ENCODE results near the gene LTBP1.

LTBP1 gene

GRCh38 chr2:33011373-33011772, 64.6 kb downstream of the LTBP1 start:
- DNase-seq (ENCODE audit: low read depth), result no peak

DNA sequence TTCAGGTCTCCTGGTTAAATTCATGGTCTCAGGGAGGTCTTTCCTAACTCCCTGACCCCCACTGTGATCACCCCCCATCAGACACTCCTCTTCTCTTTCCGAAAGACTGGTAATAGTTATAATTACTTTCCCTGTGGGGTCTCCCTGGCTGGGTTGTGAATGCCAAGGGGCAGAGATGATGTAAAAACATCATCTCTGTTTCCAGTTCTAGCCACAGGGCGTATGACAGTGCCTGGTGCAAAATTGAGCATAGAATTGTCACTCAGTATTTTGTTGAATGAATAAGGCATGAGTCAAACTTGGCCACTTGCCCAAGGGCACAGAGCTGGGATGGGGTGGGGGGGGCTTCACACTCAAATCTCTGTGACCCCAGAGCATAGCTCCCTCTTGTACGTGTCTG, 65.2 kb downstream of the LTBP1 start:
- DNase-seq (ENCODE audit: low read depth), result no peak

GRCh38 chr2:33013684-33014110, 66.9 kb downstream of the LTBP1 start:
- DNase-seq (ENCODE audit: low read depth), result no peak

DNA sequence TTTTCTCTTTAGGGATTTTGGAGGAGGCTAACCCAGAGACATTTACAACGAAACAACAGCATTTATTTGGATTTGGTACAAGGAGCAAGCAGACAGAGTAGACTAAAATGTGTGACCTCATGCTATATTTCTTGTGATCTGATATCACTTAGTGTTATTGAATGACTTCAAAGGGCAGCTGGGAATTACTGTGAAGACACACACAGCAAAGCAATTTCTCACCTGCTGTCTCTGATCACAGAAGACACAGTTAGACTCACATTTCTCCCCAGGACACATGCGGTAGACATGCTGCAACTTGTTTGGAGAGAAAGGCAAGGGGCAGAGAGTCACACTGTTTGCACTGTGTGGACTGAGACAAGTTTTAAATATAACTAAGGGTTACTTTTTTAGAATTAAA, 67.5 kb downstream of the LTBP1 start:
- no peak for DNase-seq (ENCODE audit: low read depth)

DNA sequence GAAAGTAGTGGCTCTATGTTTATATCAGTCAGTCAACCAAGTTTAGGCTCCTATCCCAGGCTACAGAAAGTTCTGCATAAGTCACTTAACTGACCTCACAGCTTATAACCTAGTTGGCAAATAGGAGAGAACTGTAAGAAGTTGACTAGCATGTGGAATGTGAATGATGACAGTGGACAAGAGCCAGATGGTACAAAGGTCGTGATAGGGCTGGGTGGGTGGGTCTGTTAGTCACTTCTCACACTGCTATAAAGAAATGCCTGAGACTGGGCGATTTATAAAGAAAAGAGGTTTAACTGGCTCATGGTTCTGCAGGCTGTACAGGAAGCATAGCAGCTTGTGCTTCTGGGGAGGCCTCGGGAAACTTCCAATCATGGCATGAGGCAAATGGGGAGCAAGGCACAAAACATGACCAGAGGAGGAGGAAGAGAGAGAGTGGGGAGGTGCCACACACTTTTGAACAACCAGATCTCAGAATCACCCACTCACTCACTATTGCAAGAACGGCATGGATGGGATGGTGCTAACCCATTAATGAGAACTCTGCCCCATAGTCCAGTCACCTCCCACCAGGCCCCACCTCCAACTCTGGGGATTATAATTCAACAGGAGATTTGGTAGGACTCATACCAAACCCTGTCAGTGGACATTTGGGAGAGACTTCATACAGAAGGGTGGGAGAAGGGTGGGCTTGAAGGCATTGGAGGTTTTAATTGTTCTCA, 68.8 kb downstream of the LTBP1 start:
- DNase-seq (ENCODE audit: low read depth), result no peak

- no peak for DNase-seq (ENCODE audit: low read depth)
Measured at GRCh38 chr2:33018271-33018670, 71.5 kb downstream of the LTBP1 start.

GRCh38 chr2:33019796-33020195, 73.0 kb downstream of the LTBP1 start:
- DNase-seq (ENCODE audit: low read depth), result no peak

GRCh38 chr2:33020883-33021282, 74.1 kb downstream of the LTBP1 start:
- no peak for DNase-seq (ENCODE audit: low read depth)

GRCh38 chr2:33021542-33022227, 74.9 kb downstream of the LTBP1 start:
- DNase-seq (ENCODE audit: low read depth), result no peak

- DNase-seq (ENCODE audit: low read depth), result no peak
Measured at GRCh38 chr2:33022395-33022985, 75.7 kb downstream of the LTBP1 start.

DNA sequence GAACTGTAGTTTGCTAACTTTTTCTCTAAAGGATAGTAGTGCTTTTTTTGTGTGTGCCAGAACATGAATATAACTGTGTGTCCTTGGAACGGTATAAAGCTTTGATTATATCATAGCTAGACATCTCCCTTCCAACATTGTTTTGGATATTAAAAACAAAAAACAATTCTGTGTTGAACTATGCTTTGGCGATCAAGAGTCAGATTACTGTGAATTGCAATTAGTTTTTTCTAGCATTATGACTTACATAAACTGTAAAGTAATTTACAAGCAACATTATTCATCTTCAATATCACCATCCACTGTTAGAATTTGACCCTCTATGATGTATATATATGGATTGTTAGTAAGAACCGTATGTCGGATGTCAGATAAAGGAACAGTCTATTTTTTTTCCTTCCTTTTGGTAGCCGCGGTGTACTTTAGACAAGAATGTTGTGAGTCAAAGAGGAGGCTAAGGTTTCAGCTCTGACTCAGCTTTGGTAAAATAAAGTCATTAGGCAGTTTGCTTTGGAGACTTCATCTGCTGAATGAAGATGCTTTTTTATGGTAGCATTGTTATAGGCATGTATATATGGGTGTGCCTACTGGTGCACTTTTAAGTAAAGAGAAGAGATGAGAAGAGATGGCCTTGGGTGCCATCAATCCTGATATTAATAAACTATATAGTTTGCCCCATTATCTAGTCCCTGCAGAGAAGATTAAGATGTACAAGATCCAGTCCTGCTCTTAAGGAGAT, 76.4 kb downstream of the LTBP1 start:
- no peak for DNase-seq (ENCODE audit: low read depth)

GRCh38 chr2:33023728-33024500, 77.2 kb downstream of the LTBP1 start:
- no peak for DNase-seq (ENCODE audit: low read depth)

DNA sequence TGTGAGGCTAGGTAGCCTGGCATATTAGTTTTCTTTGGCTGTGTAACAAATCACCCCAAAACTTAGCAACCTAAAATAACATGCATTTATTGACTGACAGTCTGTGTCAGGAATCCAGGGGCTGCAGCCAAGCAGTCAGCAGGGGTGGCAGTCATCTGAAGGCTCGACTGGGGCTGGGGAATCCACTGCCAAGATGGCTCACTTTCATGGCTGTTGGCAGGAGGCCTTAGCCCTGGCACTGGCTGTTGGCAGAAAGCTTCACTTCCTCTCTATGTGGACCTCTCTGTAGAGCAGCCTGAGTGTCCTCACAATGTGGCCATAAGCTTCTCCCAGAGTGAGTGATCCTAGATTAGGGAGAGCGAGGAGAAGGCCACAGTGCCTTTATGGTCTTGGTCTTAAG, 78.0 kb downstream of the LTBP1 start:
- no peak for DNase-seq (ENCODE audit: low read depth)

GRCh38 chr2:33029459-33029858, 82.7 kb downstream of the LTBP1 start:
- DNase-seq (ENCODE audit: low read depth), result no peak

DNA sequence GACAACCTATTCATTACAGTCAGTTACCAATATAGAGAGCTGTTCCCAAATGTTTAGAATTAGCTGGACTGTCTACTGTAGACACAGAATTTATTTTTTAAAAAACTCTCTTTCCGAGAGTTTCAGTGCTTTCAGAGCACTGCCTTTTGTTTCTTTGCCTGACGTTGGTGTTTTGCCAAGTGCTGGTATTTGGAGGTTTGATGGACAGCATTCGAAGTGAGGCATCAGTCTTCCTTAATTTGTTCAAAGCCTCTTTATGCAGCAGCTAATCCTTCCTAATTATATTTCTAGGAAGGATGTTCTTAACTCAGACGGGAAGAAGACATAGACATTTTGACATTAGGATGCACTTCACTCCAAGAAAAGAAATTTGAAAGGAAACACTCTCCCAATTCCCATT, 83.2 kb downstream of the LTBP1 start:
- no peak for DNase-seq (ENCODE audit: low read depth)

DNA sequence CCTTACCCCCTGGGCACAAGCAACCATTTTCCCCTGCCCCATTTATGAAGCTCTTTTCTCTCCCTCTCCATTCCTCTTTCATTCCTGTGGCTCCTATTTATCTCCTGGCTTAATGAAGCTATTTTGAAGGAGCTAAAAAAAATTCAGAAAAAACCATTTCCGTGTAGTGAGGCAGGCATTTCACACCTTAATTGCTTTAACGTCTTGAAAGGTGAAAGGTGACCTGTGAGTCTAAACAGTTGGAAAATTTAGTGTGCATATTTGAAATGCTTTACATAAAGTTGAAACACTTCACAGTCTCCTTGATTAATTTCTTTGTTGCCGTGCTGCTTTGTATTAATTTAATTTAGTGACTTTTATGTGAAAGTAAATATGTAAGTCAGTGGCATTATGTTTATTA, 83.6 kb downstream of the LTBP1 start:
- DNase-seq (ENCODE audit: low read depth), result no peak

- no peak for DNase-seq (ENCODE audit: low read depth)
Measured at GRCh38 chr2:33032245-33032644, 85.5 kb downstream of the LTBP1 start.

GRCh38 chr2:33033606-33034081, 86.9 kb downstream of the LTBP1 start:
- DNase-seq (ENCODE audit: low read depth), result no peak

DNA sequence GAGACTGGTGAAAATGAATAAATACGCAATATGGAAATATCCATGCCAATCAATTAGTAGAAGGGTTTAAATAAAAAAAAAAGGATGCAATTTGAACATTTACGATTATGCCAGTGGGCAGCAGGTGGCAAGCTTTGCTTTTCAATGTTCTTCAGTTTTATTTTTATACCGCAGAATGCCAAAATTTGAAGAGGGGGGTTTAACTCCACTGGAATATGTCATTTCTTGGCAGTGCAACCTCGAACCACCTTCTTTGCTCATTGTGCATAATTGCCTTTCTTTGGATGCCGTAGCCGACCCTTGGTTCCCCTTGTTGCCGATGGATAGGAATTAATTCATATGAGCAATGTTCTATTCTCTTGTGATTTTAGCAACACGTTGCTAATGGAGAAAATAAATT, 88.0 kb downstream of the LTBP1 start:
- no peak for DNase-seq (ENCODE audit: low read depth)

GRCh38 chr2:33038230-33038629, 91.5 kb downstream of the LTBP1 start:
- no peak for DNase-seq (ENCODE audit: low read depth)

- DNase-seq (ENCODE audit: low read depth), result no peak
Measured at GRCh38 chr2:33038799-33039198, 92.0 kb downstream of the LTBP1 start.

- DNase-seq (ENCODE audit: low read depth), result no peak
Measured at GRCh38 chr2:33040541-33040940, 93.8 kb downstream of the LTBP1 start.

Measured in stimulated activated CD8-positive, alpha-beta memory T cell treated with anti-CD3 and anti-CD28 coated beads, Interleukin-15, amount 100 ng/mL, for 24 hours (primary cell).